RWPE2 (cell line): ENCODE results near the gene TDRD10.

Source experiments
- ATAC-seq: fragments of 200-7000 bp; cut with Tn5 transposase; 3 replicates; pipeline ENCODE4 v1.9.1; 2021; ENCODE audit warnings: low read depth
- DNase-seq: peaks from one replicate; pipeline ENCODE4 v3.0.0-alpha.2; 2020; ENCODE audit warnings: low spot score
- H3K27ac ChIP-seq: fragments of 450-650 bp; 2 replicates; pipeline ENCODE4 v1.5.1; 2017; ENCODE audit warnings: mild to moderate bottlenecking; ENCODE audit not compliant: poor library complexity, severe bottlenecking
- H3K27me3 ChIP-seq: fragments of 250-450 bp; sonication (Bioruptor Pico); 2 replicates; pipeline ENCODE4 v1.5.1; 2021; ENCODE audit warnings: mild to moderate bottlenecking, moderate library complexity; ENCODE audit not compliant: insufficient read depth, poor library complexity, severe bottlenecking
- H3K36me3 ChIP-seq: fragments of 250-450 bp; sonication (Bioruptor Pico); 2 replicates; pipeline ENCODE4 v1.5.1; 2020; ENCODE audit warnings: low read depth, mild to moderate bottlenecking, moderate library complexity
- H3K4me1 ChIP-seq: fragments of 250-450 bp; sonication (Bioruptor Pico); 2 replicates; pipeline ENCODE4 v1.5.1; 2021; ENCODE audit warnings: mild to moderate bottlenecking, moderate library complexity; ENCODE audit not compliant: insufficient read depth, poor library complexity, severe bottlenecking
- H3K4me3 ChIP-seq: fragments of 250-450 bp; sonication (Bioruptor Pico); 2 replicates; pipeline ENCODE4 v1.5.1; 2021; ENCODE audit warnings: mild to moderate bottlenecking, moderate library complexity; ENCODE audit not compliant: severe bottlenecking
- H3K9me3 ChIP-seq: fragments of 250-450 bp; sonication (Bioruptor Pico); 2 replicates; pipeline ENCODE4 v1.5.1; 2021; ENCODE audit warnings: mild to moderate bottlenecking, moderate library complexity; ENCODE audit not compliant: severe bottlenecking
- TF ChIP-seq, protein P1 (sequence below): fragments of 450-650 bp; IDR thresholded peaks from one replicate; pipeline ENCODE4 v1.5.1; 2017; ENCODE audit warnings: mild to moderate bottlenecking, moderate library complexity; ENCODE audit not compliant: poor library complexity, severe bottlenecking

TDRD10 gene

DNA sequence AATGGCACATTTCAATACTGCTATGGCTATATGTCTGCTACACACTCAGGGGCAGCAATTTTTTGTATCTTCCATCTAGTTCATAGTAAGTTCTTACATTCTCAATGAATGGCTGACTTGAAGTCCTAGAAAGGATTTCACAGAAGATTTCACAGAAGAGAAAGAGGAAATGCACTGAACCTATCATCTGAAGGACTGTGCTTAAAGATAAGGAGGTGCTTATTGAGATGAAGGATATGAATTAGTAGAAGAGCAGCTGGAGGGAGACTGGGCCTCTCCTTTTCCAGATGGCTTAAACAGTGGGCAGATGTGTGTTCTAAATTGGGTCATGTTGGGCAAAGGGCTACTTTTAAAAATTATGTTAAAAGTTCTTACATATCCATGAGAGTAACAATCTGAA is 91.4 kb downstream of the TDRD10 start:
- H3K36me3 ChIP-seq, result peaks cover 98% of the 10 kb centered on the region
- no peaks in the 10 kb centered on the region for H3K9me3 ChIP-seq
- no peak for ATAC-seq
- no peaks in the 10 kb centered on the region for H3K4me1 ChIP-seq
- no peaks in the 10 kb centered on the region for H3K27me3 ChIP-seq
- TF ChIP-seq, protein P1, sequence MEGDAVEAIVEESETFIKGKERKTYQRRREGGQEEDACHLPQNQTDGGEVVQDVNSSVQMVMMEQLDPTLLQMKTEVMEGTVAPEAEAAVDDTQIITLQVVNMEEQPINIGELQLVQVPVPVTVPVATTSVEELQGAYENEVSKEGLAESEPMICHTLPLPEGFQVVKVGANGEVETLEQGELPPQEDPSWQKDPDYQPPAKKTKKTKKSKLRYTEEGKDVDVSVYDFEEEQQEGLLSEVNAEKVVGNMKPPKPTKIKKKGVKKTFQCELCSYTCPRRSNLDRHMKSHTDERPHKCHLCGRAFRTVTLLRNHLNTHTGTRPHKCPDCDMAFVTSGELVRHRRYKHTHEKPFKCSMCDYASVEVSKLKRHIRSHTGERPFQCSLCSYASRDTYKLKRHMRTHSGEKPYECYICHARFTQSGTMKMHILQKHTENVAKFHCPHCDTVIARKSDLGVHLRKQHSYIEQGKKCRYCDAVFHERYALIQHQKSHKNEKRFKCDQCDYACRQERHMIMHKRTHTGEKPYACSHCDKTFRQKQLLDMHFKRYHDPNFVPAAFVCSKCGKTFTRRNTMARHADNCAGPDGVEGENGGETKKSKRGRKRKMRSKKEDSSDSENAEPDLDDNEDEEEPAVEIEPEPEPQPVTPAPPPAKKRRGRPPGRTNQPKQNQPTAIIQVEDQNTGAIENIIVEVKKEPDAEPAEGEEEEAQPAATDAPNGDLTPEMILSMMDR, result no peak
- no peak overlapping the region for H3K4me3 ChIP-seq
- no peak overlapping the region for H3K27ac ChIP-seq
- DNase-seq, result no peak

DNA sequence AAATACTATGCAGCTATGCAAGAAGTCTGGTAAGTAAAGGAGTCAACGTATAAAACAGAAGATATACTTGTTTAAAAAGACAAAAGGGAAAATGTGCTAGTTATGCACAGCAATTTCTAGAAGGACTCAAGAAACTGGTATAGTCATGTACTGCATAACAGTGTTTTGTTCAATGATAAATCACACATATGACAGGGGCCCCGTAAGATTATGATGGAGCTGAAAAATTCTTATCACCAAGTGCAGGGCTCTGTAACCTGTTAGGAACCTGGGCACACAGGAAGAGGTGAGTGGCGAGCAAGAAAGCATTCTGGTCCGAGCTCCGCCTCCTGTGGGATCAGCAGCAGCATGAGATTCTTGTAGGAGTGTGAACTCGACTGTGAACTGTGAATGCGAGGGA is 92.8 kb downstream of the TDRD10 start:
- DNase-seq (no peak), ATAC-seq (no peak)
- Histone ChIP-seq H3K4me1 (no peaks in the 10 kb centered on the region), H3K4me3 (no peak overlapping the region), H3K27ac (no peak overlapping the region), H3K9me3 (no peaks in the 10 kb centered on the region), H3K36me3 (peaks cover 98% of the 10 kb centered on the region), H3K27me3 (no peaks in the 10 kb centered on the region)
- TF ChIP-seq, protein P1, result no peak

- H3K27me3 ChIP-seq, result no peaks in the 10 kb centered on the region
- H3K27ac ChIP-seq, result no peak overlapping the region
- H3K36me3 ChIP-seq, result peaks cover 98% of the 10 kb centered on the region
- H3K4me3 ChIP-seq, result no peak overlapping the region
- DNase-seq (no peak), ATAC-seq (peak; percentile 79)
- H3K9me3 ChIP-seq, result no peaks in the 10 kb centered on the region
- no peaks in the 10 kb centered on the region for H3K4me1 ChIP-seq
- TF ChIP-seq, protein P1, result no peak
These were observed 93.6 kb downstream of the TDRD10 start for GRCh38 chr1:154595621-154596020.
